GM12878 (cell line): ENCODE data around the gene ATOSB.

Experiments
- BACH1 ChIP-seq: fragments of 450-650 bp; IDR thresholded peaks from 2 replicates; pipeline ENCODE4 v1.6.1; 2017; ENCODE audit warnings: mild to moderate bottlenecking, borderline replicate concordance
- CEBPZ ChIP-seq: fragments of 150-350 bp; IDR thresholded peaks from 2 replicates; pipeline ENCODE4 v1.6.1; 2016; ENCODE audit warnings: low read depth, low read length
- CTCF ChIP-seq, 3 experiments: IDR thresholded peaks in 2 of 3; conservative IDR thresholded peaks in 1 of 3; 2 replicates each; pipeline ENCODE4 v1.5.1; 2011; ENCODE audit warnings: low read depth in 3 of 3, low read length in 3 of 3, mild to moderate bottlenecking in 3 of 3, control low read depth in 2 of 3, moderate library complexity in 2 of 3, inconsistent platforms in 1 of 3, mixed read lengths in 1 of 3; ENCODE audit not compliant: control insufficient read depth in 2 of 3, insufficient read depth in 1 of 3; ENCODE audit errors: extremely low read depth in 1 of 3
- HDAC2 ChIP-seq: fragments of 200-600 bp; sonication (generic); IDR thresholded peaks from 2 replicates; pipeline ENCODE4 v1.6.1; 2017
- SUZ12 ChIP-seq: fragments of 200-600 bp; sonication (generic); IDR thresholded peaks from one replicate; pipeline ENCODE4 v1.6.1; 2018; ENCODE audit warnings: antibody characterized with exemption, mild to moderate bottlenecking; ENCODE audit not compliant: unreplicated experiment
- TF ChIP-seq, protein P1 (sequence below): fragments of 450-650 bp; IDR thresholded peaks from 2 replicates; pipeline ENCODE4 v1.6.1; 2016; ENCODE audit warnings: mild to moderate bottlenecking

- TF ChIP-seq CEBPZ (no peak), BACH1 (no peak), CTCF (IDR thresholded peaks at IDR 0.05 in 2 of 3, conservative IDR thresholded peaks at IDR 0.05 in 1 of 3; ENCODE audit: control insufficient read depth in 2 of 3, extremely low read depth in 1 of 3, insufficient read depth in 1 of 3, low read depth in 3 of 3, low read length in 3 of 3) (no peak), HDAC2 (no peak), SUZ12 (no peak)
- TF ChIP-seq, protein P1, sequence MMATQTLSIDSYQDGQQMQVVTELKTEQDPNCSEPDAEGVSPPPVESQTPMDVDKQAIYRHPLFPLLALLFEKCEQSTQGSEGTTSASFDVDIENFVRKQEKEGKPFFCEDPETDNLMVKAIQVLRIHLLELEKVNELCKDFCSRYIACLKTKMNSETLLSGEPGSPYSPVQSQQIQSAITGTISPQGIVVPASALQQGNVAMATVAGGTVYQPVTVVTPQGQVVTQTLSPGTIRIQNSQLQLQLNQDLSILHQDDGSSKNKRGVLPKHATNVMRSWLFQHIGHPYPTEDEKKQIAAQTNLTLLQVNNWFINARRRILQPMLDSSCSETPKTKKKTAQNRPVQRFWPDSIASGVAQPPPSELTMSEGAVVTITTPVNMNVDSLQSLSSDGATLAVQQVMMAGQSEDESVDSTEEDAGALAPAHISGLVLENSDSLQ = no peak
These were observed 8.1 kb downstream of the ATOSB start for GRCh38 chr9:35107297-35108290.
